ENCODE results near the gene TRPM8. TPM values are rescaled to one million over a fixed set of nuclear protein-coding genes. Genes with fewer than 3 reads are reported as not detected.

Gene TRPM8
- total RNA-seq, 2 donors from 2014 or later: not detected

DNA sequence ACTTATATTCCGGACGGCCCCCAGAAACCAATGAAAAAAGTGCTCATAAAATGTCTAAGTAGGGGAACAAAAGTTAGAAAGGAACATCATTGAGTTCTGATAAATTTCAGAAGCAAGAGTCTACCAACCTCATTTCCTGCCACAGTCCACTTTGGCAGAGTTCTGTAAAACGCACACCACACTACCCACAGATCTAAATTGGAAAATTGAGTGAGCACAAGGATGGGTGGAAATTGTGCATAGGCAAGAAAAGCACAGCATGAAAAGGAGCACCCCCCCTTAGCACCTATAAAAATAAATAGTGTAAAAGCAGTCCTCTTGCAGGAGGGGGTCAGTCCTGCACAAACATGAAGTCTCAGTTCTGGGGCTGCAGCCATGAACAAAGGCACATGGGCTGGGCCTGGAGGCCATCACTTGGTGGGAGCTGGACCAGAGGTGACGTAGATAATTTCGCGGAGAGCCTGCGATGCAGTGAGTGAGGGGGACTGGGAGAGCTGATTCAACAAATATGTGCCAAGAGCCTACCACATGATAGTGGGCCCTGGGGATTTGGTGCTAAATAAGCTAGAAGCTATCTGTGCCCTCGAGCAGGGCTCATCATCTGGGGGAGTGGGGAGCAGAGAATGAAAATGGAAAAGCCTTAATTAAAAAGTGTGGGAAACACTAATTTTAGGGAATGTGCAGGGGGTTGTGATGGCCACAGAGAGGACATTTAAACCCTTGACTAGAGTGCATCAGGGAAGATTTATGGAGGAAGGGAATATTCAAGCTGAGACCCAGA, 84.4 kb downstream of the TRPM8 start:
- Histone ChIP-seq H3K4me3 (ENCODE audit: low read length) (no peak overlapping the region), H3K9me3 (ENCODE audit: control insufficient read depth, low read length) (no peaks in the 10 kb centered on the region), H3K36me3 (ENCODE audit: control insufficient read depth, insufficient read depth, low read length) (no peaks in the 10 kb centered on the region), H3K9ac (ENCODE audit: extremely low read depth, low read length, poor library complexity, severe bottlenecking) (no peak overlapping the region), H3K27me3 (ENCODE audit: control insufficient read depth, insufficient read depth, low read length, poor library complexity, severe bottlenecking) (no peaks in the 10 kb centered on the region), H3K4me1 (ENCODE audit: control insufficient read depth, insufficient read depth, low read length) (no peaks in the 10 kb centered on the region), H3K27ac (ENCODE audit: low read depth, low read length) (no peak overlapping the region)
- Mint-ChIP-seq H3K4me3 (no peak overlapping the region), H3K9me3 (no peaks in the 10 kb centered on the region), H3K36me3 (ENCODE audit: low read depth) (no peaks in the 10 kb centered on the region), H3K27ac (no peak overlapping the region), H3K27me3 (ENCODE audit: insufficient read depth) (peaks cover 2% of the 10 kb centered on the region), H3K4me1 (no peaks in the 10 kb centered on the region)
- no peak for DNase-seq
- no peak for TF ChIP-seq CTCF (conservative IDR thresholded peaks at IDR 0.05)
- 90 to 100% methylated on average over 1 to 8 of the region's 8 CpGs for WGBS, 2 experiments (ENCODE audit: insufficient coverage in 1 of 2, insufficient read length in 1 of 2)

GRCh38 chr2:234002281-234002680, 85.1 kb downstream of the TRPM8 start:
- Histone ChIP-seq H3K27me3 (ENCODE audit: control insufficient read depth, insufficient read depth, low read length, poor library complexity, severe bottlenecking) (no peaks in the 10 kb centered on the region), H3K9ac (ENCODE audit: extremely low read depth, low read length, poor library complexity, severe bottlenecking) (no peak overlapping the region), H3K4me1 (ENCODE audit: control insufficient read depth, insufficient read depth, low read length) (no peaks in the 10 kb centered on the region), H3K27ac (ENCODE audit: low read depth, low read length) (no peak overlapping the region), H3K9me3 (ENCODE audit: control insufficient read depth, low read length) (no peaks in the 10 kb centered on the region), H3K4me3 (ENCODE audit: low read length) (no peak overlapping the region), H3K36me3 (ENCODE audit: control insufficient read depth, insufficient read depth, low read length) (no peaks in the 10 kb centered on the region)
- Mint-ChIP-seq H3K4me3 (no peak overlapping the region), H3K4me1 (no peaks in the 10 kb centered on the region), H3K27me3 (ENCODE audit: insufficient read depth) (peaks cover 2% of the 10 kb centered on the region), H3K27ac (no peak overlapping the region), H3K9me3 (no peaks in the 10 kb centered on the region), H3K36me3 (ENCODE audit: low read depth) (no peaks in the 10 kb centered on the region)
- no peak for TF ChIP-seq CTCF (conservative IDR thresholded peaks at IDR 0.05)
- 87 to 90% methylated on average over 2 to 4 of the region's 4 CpGs for WGBS, 2 experiments (ENCODE audit: insufficient coverage in 1 of 2, insufficient read length in 1 of 2)
- no peak for DNase-seq

- Histone ChIP-seq H3K27me3 (ENCODE audit: control insufficient read depth, insufficient read depth, low read length, poor library complexity, severe bottlenecking) (no peaks in the 10 kb centered on the region), H3K9me3 (ENCODE audit: control insufficient read depth, low read length) (no peaks in the 10 kb centered on the region), H3K36me3 (ENCODE audit: control insufficient read depth, insufficient read depth, low read length) (no peaks in the 10 kb centered on the region), H3K9ac (ENCODE audit: extremely low read depth, low read length, poor library complexity, severe bottlenecking) (no peak overlapping the region), H3K27ac (ENCODE audit: low read depth, low read length) (no peak overlapping the region), H3K4me1 (ENCODE audit: control insufficient read depth, insufficient read depth, low read length) (no peaks in the 10 kb centered on the region), H3K4me3 (ENCODE audit: low read length) (no peak overlapping the region)
- no peaks in the 10 kb centered on the region for H3K36me3 Mint-ChIP-seq (ENCODE audit: low read depth)
- no peak overlapping the region for H3K27ac Mint-ChIP-seq
- WGBS, 2 experiments (ENCODE audit: insufficient coverage in 1 of 2, insufficient read length in 1 of 2): 60% methylated on average over 8 of the region's 8 CpGs
- H3K9me3 Mint-ChIP-seq: no peaks in the 10 kb centered on the region
- peaks cover 6% of the 10 kb centered on the region for H3K27me3 Mint-ChIP-seq (ENCODE audit: insufficient read depth)
- no peaks in the 10 kb centered on the region for H3K4me1 Mint-ChIP-seq
- H3K4me3 Mint-ChIP-seq: no peak overlapping the region
- TF ChIP-seq CTCF (conservative IDR thresholded peaks at IDR 0.05): no peak
- peak; percentile 57 for DNase-seq
Measured at GRCh38 chr2:234003972-234004617, 86.9 kb downstream of the TRPM8 start.
